DND-41 (cell line): ENCODE measurements around the gene BATF.

Experiments
- CTCF ChIP-seq: IDR thresholded peaks from 2 replicates; pipeline ENCODE4 v1.5.1; 2012; ENCODE audit warnings: borderline replicate concordance, low read length, moderate library complexity, mild to moderate bottlenecking; ENCODE audit not compliant: poor library complexity, severe bottlenecking; ENCODE audit errors: extremely low read depth
- EZH2 ChIP-seq: IDR thresholded peaks from 3 replicates; pipeline ENCODE4 v1.6.1; 2012; ENCODE audit warnings: borderline replicate concordance, low read depth, mild to moderate bottlenecking, moderate library complexity, low read length, inconsistent platforms; ENCODE audit not compliant: severe bottlenecking

GRCh38 chr14:75543253-75543652, 21.0 kb downstream of the BATF start:
- no peak for TF ChIP-seq CTCF
- TF ChIP-seq EZH2, result no peak
